Body of pancreas (tissue), 4 donors: ENCODE results near the gene ARRDC2. TPM values are rescaled to one million over a fixed set of nuclear protein-coding genes. Genes with fewer than 3 reads are reported as not detected.

Experiments
- ATAC-seq: fragments of 150-250 bp; one replicate; pipeline ENCODE4 v1.9.1; 2016
- DNase-seq, 4 donors: peaks; one replicate each; pipeline ENCODE4 v3.0.0-alpha.2; 2019
- H3K27ac ChIP-seq, 4 donors: fragments of 200-600 bp; sonication (generic); 1 replicate in 3 of 4; 2 replicates in 1 of 4; pipeline versions ENCODE4 v1.5.1 to v1.6.1; 2016 to 2019; ENCODE audit warnings: mild to moderate bottlenecking in 1 of 4, mixed read lengths in 1 of 4, moderate library complexity in 1 of 4
- H3K27me3 ChIP-seq, 2 donors: fragments of 200-600 bp; sonication (generic); one replicate each; pipeline ENCODE4 v1.6.0; 2016; ENCODE audit warnings: mild to moderate bottlenecking in 1 of 2
- H3K36me3 ChIP-seq, 2 donors: fragments of 200-600 bp; sonication (generic); replicated peaks in 1 of 2; 2 replicates each; pipeline ENCODE4 v1.5.1; 2016; ENCODE audit warnings: low read depth in 2 of 2; ENCODE audit not compliant: insufficient read depth in 1 of 2
- H3K4me1 ChIP-seq: fragments of 200-600 bp; sonication (generic); one replicate; pipeline ENCODE4 v1.6.0; 2016
- H3K4me3 ChIP-seq, 2 donors: fragments of 200-600 bp; sonication (generic); 1 replicate in 1 of 2; 2 replicates in 1 of 2; pipeline ENCODE4 v1.5.1; 2016 to 2019
- H3K9me3 ChIP-seq, 3 donors: fragments of 200-600 bp; sonication (generic); 1 replicate in 2 of 3; 2 replicates in 1 of 3; pipeline ENCODE4 v1.5.1; 2016
- POLR2A ChIP-seq, 3 donors: fragments of 450-650 bp; IDR thresholded peaks; one replicate each; pipeline ENCODE4 v1.6.1; 2016; ENCODE audit warnings: antibody characterized with exemption in 3 of 3, mild to moderate bottlenecking in 2 of 3
- WGBS, 2 donors: methylation state at CpG; one replicate each; pipeline ENCODE4 v1.1.5; 2017; 5-methylcytosine and 5-hydroxymethylcytosine counted together
- intact Hi-C: fragments of 100-400 bp; cut with DNase I; formaldehyde crosslinking; loops from one replicate; pipeline ENCODE4 v1.15.1; 2023
- total RNA-seq, 2 donors: library from RNA; depleted of rRNA; stranded (reverse); fragments of >200 nt; gene quantifications; one replicate each; pipeline ENCODE4 v1.1.0, GENCODE V29; 2016
- TF ChIP-seq, protein P1 (sequence below), 7 experiments: fragments of 450-650 bp in 4 of 7; fragments of 200-600 bp in 3 of 7; sonication (generic) in 3 of 7; IDR thresholded peaks; one replicate each; pipeline ENCODE4 v1.5.1; 2016 to 2019; ENCODE audit warnings: antibody characterized with exemption in 7 of 7

The ARRDC2 gene
- total RNA-seq, 2 donors from 2014 or later: 23.1 to 30.1 TPM

DNA sequence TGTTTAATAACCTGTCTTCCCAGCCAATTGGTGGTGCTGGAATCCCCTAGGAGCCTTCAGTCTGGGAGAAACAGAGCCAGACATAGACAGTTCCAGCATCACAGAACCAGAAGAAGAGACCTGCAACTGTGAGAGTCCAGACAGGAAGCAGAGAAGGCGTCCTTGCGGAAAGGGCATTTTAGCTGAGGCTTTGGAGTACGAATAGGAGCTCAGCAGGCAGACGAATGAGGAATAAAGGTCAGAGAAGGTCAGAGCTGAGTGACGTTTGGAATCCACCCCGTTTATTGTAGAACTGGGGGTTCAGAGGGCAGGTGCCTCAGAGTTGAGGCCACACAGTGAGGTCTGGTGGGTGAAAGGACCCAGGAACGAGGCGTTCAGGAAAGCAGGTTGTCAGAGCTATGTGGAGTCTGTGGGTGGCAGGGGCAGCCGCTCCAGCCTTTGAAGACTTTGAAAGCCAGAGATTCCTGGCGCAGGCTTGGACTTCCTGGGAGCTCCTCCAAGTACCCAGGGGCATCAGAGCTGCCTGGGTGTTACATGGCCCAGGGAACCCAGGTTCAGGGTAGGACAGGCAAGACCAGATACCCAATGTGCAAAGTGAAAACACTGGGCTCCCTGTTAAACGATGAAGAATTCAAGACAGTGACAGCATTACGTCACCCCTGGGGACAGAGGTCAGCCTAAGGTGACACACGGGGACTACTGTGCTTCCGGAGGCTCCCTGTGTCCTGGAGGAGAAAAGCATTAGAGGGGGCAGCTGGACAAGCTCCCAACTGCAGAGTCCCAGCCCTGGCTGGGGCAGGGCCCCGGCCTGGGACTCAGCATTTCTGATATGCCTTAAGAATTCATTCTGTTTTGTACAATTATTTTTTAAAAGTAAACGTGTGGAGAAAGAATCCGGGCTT, 5.5 kb downstream of the ARRDC2 start:
- no peaks in the 10 kb centered on the region for H3K9me3 ChIP-seq
- no peak overlapping the region for H3K4me3 ChIP-seq
- intact Hi-C loops: no loop called here
- TF ChIP-seq POLR2A (IDR thresholded peaks at IDR 0.05): no peak
- TF ChIP-seq, protein P1, sequence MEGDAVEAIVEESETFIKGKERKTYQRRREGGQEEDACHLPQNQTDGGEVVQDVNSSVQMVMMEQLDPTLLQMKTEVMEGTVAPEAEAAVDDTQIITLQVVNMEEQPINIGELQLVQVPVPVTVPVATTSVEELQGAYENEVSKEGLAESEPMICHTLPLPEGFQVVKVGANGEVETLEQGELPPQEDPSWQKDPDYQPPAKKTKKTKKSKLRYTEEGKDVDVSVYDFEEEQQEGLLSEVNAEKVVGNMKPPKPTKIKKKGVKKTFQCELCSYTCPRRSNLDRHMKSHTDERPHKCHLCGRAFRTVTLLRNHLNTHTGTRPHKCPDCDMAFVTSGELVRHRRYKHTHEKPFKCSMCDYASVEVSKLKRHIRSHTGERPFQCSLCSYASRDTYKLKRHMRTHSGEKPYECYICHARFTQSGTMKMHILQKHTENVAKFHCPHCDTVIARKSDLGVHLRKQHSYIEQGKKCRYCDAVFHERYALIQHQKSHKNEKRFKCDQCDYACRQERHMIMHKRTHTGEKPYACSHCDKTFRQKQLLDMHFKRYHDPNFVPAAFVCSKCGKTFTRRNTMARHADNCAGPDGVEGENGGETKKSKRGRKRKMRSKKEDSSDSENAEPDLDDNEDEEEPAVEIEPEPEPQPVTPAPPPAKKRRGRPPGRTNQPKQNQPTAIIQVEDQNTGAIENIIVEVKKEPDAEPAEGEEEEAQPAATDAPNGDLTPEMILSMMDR (IDR thresholded peaks at IDR 0.05): no peak
- peaks cover 7 to 8% of the 10 kb centered on the region in 2 donors for H3K36me3 ChIP-seq
- 65 to 69% methylated on average over 13 to 17 of the region's 17 CpGs for WGBS, 2 donors
- ATAC-seq (peak; percentile 33), DNase-seq (peak in 1 of 4 donors; percentile 57)
- H3K4me1 ChIP-seq: peaks cover 26% of the 10 kb centered on the region
- peak overlapping the region in 3 of 4 donors; percentile 51 to 68 (median 61) for H3K27ac ChIP-seq
- H3K27me3 ChIP-seq: no peaks in the 10 kb centered on the region

DNA sequence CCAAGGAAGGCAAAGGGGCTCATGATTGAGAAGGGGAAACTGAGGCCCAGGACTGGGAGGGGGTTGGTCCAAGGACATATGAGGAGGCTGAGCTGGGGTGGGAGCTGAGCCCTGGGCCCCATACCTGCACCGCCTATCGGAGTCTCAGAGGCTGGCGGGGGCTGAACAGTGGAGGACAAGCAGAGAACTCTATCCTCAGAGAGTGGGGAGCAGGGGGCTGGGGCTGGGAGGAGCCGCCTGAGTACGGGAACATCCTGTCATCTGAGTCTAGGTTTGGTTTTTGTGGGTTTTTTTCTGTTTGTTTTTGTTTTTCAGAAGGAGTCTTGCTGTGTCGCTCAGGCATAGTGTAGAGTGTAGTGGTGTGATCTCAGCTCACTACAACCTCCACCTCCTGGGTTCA, 6.2 kb downstream of the ARRDC2 start:
- H3K4me3 ChIP-seq: no peak overlapping the region
- peak overlapping the region in 3 of 4 donors; percentile 51 to 68 (median 61) for H3K27ac ChIP-seq
- intact Hi-C loops: no loop called here
- no peaks in the 10 kb centered on the region for H3K27me3 ChIP-seq
- peaks cover 20% of the 10 kb centered on the region for H3K4me1 ChIP-seq
- H3K9me3 ChIP-seq: no peaks in the 10 kb centered on the region
- TF ChIP-seq, protein P1 (IDR thresholded peaks at IDR 0.05): no peak
- TF ChIP-seq POLR2A (IDR thresholded peaks at IDR 0.05): no peak
- ATAC-seq (no peak), DNase-seq (no peak)
- 76 to 91% methylated on average over 6 of the region's 6 CpGs for WGBS, 2 donors
- peaks cover 7 to 8% of the 10 kb centered on the region in 2 donors for H3K36me3 ChIP-seq

DNA sequence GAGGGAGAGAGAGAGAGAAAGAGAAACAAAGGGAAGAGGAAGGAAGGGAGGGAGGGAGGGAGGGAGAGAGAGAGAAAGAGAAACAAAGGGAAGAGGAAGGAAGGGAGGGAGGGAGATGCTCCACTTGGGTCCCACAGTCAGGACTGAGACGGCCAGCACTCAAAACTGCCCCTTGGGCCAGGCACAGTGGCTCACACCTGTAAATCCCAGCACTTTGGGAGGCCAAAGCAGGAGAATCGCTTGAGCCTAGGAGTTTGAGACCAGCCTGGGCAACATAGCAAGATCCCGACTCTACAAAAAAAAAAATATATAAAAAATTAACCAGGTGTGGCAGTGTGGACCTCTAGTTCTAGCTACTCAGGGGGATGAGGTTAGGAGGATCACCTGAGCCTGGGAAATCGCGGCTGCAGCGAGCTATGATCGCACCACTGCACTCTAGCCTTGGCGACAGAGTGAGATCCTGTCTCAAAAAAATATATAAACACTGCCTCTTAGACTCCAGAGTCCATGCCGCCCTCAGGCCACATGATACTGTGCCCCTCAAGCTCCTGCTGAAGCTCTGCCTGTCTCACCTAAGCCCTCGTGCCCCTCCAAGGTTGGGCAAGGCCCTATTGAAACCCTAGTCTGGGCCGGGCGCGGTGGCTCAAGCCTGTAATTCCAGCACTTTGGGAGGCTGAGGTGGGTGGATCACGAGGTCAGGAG, 8.4 kb downstream of the ARRDC2 start:
- intact Hi-C loops: no loop called here
- H3K36me3 ChIP-seq: peaks cover 0 to 8% of the 10 kb centered on the region in 2 donors
- DNase-seq (no peak), ATAC-seq (no peak)
- no peak overlapping the region for H3K4me3 ChIP-seq
- TF ChIP-seq, protein P1 (IDR thresholded peaks at IDR 0.05): no peak
- TF ChIP-seq POLR2A (IDR thresholded peaks at IDR 0.05): no peak
- H3K9me3 ChIP-seq: no peaks in the 10 kb centered on the region
- no peaks in the 10 kb centered on the region for H3K27me3 ChIP-seq
- 86 to 87% methylated on average over 13 to 14 of the region's 14 CpGs for WGBS, 2 donors
- peaks cover 38% of the 10 kb centered on the region for H3K4me1 ChIP-seq
- H3K27ac ChIP-seq: peak overlapping the region in 2 of 4 donors; percentile 55 to 69

DNA sequence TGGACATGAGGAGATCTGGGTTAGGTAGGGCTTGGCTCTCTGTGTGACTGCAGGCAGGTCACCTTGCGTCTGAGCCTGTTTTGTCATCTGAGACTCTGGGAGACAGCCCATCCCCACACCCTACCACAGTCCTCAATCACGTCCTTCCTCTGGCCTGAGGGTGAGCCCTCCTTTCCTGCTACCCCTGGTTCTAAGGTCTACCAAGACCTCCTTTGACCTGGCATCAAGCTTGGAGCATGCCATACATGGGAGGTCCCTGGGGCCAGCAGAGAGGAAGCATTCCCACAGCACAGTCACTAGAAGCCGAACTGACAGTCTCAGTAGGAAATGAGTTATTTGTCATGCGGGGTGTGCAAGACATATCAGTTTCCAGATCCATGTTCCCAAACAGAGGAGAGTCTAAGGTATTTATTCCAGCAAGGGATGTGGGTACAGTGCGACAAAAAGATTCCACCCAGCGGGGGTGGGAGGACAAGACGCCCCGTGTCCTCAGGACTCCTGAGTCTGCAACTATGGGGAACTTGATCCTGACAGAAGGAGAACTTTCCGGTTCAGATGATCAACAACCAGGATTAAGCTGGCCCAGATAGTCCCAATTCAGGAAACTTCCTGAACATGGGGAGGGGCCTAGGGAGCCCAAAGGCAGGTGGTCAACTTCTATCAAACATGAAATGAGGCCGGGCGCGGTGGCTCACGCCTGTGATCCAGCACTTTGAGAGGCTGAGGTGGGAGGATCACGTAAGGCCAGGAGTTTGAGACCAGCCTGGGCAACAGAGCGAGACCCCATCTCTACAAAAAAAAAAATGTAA, 9.5 kb downstream of the ARRDC2 start:
- H3K4me1 ChIP-seq: peaks cover 49% of the 10 kb centered on the region
- intact Hi-C loops: no loop called here
- peak in 1 of 4 donors; percentile 37 for DNase-seq

More for the DNA sequence above, 9.5 kb downstream of the ARRDC2 start:
- ATAC-seq: no peak
- Histone ChIP-seq H3K27ac (peak overlapping the region in 3 of 4 donors; percentile 20 to 69 (median 55)), H3K36me3 (peaks cover 0 to 8% of the 10 kb centered on the region in 2 donors), H3K4me3 (no peak overlapping the region), H3K27me3 (no peaks in the 10 kb centered on the region), H3K9me3 (no peaks in the 10 kb centered on the region)
- no peak for TF ChIP-seq POLR2A (IDR thresholded peaks at IDR 0.05)
- TF ChIP-seq, protein P1 (IDR thresholded peaks at IDR 0.05): no peak
- WGBS, 2 donors: 74 to 76% methylated on average over 13 to 15 of the region's 15 CpGs
